ENCODE results near the gene DHX29.

The DHX29 gene

DNA sequence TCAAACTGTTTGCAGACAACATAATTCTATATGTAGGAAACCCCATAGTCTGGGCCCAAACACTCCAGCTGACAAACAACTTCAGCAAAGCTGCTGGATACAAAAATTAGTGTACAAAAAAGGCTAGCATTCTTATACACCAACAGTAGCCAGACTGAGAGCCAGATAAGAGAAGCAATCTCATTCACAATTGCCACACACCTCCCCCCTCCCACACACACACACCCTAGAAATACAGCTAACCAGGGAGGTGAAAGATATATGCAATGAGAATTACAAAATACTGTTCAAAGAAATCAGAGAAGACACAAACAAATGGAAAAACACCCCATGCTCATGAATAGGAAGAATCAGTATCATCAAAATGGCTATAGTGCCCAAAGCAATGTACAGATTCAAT is 9.3 kb upstream of the DHX29 start:
- DNase-seq (ENCODE audit: low read depth), result no peak

DNA sequence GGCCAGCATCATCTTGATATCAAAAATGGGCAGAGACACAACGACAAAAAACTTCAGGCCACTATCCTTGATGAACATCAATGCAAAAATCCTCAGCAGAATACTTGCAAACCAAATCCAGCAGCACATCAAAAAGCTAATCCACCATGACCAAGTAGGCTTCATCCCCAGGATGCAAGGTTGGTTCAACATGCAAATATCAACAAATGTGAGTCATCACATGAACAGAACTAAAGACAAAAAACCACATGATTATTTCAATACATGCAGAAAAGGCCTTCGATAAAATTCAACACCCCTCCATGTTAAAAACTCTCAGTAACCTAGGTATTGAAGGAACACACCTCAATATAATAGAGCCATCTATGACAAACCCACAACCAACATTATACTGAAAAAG is 8.8 kb upstream of the DHX29 start:
- DNase-seq (ENCODE audit: low read depth), result no peak

DNA sequence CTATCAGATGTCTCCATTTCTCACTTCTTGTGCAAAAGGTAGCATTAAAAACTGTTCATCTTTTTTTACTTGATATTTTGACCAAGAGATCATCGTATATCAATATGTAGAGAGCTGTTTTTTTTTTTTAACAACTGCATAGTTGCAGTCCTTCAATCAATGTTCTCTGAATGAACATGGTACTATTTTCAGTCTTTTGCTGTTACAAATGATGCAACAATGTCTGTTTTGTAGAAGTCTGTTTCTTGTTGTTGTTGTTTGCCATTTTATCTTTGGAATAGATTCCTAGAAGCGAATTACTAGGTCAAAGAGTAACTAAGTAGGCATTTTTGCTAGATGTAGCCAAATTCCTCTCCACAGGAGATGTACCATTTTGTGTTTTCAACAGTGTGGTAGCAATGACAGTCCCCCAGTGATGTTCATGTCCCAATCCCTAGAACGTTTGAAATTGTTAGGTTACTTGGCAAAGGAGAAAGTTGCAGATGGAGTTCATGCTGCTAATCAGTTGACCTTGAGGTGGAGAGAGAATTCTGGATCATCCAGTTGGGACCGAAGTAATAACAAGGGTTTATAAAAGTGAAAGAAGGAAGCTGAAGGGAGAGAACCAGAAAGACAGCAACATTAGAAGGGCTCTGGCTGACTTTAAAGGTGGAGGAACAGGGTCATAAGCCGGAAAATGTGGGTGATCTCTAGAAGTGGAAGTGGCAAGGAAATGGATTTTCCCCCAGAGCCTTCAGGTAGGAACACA is 6.5 kb upstream of the DHX29 start:
- no peak for DNase-seq (ENCODE audit: low read depth)

DNA sequence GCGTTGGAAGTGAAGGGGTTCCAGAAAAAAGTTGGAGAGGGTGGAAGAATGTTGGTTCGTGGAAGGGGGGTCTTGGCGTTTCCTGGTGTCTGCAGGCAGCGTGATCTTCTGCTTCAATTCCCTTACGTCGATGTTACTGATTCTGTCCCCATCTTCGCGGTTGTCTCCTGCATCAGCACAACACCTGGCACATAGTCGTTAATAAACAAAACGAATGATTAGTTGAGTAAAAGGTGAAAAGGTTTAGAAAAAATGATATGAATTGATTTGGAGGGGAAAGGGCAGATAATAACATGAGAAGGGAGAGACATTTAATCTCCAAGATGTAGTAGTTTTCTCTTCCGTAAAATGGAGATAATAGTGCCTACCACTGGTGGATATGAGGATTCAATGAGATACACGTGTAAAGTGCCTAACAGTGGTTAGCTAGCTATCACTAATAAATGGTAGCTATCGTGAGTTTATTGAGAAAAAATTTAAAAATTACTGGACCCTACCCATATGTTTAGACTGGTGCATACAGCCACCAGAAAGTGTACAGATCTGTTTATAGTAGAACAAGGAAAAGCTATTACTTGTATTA is 851 bp upstream of the DHX29 start:
- DNase-seq (ENCODE audit: low read depth), result no peak

DNA sequence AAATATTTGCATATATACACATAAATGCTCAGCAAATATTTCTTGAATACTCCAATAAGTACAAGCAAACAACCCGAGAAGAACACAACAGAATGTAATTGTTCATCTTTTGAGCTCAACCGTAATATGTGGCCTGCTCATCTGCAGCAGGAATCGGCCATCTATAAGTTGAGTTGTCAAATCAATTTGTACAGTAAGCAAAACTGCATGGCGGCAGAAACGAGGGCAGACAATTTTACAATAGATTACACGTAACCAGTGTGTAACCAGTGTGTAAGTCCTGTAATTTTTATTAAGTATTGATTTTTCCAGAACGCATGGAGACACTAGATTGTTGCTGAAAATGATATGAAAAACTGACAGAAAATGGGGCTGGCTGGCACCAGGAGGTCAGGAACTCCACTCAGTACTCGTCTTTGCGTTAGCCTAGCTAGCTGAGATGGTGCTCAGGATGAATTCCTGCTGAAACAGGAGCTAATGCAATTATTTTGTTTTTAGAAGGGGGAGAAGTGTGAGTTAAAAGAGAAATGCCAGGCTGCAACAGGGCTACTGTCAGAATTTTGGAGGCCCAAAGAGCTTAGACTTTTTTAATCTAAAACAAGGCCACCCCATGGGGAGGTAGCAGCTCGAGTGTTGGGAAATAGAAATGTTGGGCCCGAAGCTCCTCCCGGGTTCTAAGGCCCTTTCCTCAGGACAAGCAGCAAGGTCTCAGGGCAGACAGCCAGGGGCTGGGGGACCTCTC is 682 bp downstream of the DHX29 start:
- DNase-seq (ENCODE audit: low read depth), result no peak

DNA sequence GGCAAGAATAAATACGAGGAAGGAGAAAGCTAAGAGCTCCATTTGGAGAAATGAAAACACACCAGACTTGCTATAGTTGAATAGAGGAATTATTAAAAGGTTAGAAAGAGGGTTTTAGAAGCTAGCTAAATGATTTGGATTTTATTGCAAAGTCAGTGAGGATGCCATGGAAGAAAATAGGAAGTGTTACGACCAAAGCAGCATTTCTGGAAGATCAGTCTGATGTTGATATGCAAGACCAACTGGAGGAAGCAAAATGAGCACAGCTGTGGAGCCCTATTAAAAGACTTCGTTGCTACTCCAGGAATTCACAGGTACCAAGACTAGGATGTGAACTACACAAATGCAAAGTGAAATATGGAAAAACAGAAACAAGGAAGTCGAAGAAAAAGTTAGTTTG is 2.1 kb downstream of the DHX29 start:
- DNase-seq (ENCODE audit: low read depth), result no peak

DNA sequence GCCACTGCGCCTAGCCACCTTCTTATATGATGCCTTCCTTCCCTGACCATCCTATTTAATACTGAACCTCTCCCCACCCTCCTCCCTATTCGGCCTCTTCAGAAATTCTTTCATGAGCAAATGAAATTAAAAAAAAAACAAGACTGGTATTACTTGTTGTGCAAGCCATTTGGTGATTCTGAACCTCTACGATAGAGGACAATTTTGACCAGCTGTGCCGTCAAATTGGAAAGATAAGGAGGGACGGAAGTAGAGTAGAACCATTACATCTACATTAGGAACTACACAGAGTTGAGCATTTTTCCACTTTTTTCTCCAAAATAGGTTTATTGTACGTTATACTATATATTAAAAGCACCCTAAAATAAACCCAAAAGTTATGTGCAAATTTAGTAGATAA is 2.9 kb downstream of the DHX29 start:
- no peak for DNase-seq (ENCODE audit: low read depth)

DNA sequence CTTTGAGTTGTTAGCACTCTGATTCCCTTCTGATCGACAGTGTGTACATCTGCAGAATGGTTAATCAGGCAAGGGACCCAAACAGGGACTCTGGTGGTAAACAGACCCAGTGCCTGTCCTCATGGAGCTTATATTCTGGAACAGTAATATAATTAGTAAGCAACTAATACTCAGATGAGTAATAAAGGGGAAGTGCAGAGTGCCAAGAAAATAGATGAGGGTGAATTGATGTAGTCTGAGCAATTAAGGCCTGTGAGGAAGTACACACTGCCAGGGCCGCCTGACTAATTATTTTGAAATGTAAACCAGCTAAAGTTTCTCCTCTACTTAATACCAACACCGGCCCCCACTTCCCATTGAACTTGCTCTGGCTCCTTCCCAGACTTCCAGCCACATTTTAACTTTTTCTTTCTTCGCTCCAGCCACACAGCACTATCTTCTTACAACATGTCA is 4.2 kb downstream of the DHX29 start:
- no peak for DNase-seq (ENCODE audit: low read depth)

DNA sequence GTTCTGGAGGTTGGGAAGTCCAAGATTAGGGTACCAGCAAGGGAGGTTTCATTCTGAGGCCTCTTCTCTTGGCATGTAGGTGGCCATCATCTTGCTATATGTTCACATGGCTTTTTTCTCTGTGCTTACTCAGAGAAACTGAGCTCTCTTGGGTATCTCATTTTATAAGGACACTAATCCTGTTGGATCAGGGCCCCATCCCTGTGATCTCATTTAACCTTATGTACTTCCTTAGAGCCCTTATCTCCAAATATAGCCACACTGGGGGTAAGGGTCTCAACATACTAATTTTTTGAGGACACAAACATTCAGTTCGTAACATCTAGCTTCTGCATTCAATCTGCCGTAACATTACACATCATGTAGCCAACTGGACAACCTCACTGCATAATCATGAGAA is 6.6 kb downstream of the DHX29 start:
- no peak for DNase-seq (ENCODE audit: low read depth)

DNA sequence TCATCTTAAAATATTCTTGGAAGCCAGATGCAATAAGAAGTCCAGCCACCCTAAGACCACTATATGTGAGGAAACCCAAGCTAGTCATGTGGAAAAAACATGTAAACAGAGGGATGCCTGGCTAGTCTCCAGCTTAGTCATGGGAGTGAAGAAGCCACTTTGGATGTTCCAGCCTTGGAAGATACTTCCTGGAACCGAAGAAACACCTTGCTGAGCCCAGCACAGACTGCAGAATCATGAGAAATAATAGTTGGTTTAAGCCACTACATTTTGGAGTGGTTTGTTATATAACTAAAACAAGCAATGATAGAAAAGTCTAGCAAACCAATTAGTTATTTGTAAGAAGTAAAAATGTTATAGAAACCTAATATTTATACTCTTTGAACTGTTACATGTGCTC is 12.6 kb downstream of the DHX29 start:
- DNase-seq (ENCODE audit: low read depth), result no peak

DNA sequence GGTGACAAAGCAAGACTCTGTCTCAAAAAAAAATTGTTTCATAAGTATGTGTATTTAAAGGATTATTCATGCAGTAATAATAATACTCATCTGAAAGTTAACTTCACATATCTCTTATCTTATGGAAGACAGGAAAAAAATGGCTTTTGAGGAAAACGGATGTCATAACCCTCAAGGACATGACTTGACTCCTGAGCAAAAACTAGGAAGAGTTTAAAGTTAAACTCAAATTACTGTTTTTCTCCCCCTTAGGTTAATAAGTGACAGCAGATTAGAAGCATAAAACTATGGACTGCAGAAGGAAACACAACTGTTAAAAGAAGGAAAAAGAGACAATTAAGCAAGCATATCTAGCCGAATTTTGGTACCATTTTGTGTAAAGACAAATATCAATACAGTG is 16.5 kb downstream of the DHX29 start:
- DNase-seq (ENCODE audit: low read depth), result no peak

DNA sequence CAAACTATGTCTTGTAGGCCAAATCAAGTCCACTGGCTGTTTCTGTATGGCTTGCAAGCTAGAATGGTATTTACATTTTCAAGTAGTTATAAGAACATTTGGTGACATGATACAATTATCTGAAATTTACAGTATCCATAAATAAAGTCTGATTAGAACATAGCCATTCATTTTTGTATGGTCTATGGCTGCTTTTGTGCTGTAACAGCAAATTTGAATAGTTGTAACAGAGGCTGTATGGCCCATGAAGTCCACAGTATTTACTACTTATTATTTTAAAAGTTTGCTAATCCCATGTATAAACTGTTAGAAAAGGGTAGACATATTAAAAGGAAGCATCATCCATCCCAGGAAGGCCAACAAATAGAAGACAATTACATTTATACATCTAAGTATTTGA is 17.7 kb downstream of the DHX29 start:
- DNase-seq (ENCODE audit: low read depth), result no peak

DNA sequence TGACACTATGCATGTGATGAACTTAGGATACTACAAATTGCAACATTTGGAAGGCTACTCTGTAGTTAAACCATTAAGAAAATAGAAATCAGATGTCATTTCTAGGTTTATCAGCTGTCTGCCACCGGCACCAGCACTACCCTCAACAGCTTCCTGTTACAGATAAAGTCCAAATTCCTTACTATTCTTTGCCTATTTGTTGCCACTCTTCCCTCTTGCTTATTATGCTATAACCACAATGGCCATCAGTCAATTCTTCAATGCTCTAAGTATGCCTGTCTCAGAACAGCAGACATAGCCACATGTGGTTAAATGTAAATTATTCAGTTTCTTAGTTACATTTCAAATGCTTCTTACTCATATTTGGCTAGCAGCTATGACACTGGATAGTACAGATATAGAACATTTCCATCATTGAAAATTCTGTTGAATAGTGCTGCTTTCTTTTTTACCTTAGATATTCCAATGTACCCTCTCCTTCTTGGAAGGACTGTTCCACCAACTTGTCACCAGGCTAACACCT is 21.0 kb downstream of the DHX29 start:
- no peak for DNase-seq (ENCODE audit: low read depth)

DNA sequence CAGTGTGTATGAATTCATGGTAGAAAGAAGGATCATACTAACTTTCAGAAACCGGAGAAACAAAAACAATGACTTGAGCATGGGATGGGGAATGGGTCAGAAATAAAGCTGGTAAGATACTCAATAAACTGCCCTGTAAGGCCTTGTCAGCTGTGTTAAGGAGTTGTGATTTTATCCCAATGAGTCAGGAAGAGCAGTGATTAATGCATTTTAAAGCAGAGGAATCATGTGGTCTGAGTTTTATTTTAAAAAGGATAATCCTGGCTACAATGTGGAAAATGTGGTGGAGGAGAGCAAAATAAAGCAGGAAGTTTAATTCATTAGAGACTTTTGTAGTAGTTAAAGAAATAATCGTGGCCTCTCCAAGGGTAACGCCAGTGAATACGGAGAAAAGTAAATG is 28.7 kb downstream of the DHX29 start:
- DNase-seq (ENCODE audit: low read depth), result no peak

DNA sequence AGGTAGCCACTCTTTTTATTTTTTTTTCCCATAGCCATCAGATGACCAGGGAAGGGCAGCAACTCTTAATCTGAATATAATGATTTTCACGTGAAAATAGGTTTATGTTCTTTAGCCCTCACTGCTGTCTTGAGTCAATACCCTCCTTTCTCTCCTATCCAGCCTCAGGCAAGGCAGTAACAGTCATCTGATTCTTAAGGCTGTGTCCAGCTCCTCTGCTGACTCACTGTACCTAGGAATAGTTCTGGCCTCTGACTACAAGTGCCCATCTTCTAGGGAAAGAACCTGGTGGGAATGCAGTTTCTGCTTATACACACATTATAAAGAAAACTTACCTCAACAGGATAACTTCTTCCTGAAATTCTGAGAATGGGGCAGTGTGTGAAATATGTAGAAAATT is 30.7 kb downstream of the DHX29 start:
- no peak for DNase-seq (ENCODE audit: low read depth)

DNA sequence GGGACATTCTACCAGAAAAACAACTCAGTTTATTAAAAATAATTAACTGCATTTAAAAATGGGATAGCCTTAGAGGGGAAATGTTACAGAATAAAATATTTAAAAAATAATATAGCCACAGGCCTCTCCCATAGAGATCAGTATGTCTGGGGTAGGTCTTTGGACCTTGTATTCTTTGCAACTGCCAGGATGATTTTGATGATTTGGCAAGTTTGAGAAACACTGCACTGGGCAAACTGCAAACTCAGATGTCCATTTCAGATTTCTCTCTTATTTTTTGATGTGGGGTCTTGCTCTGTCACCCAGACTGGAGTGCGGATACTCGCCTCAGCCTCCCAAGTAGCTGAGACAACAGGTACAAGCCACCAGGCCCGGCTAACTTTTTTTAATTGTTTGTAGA is 49.2 kb downstream of the DHX29 start:
- no peak for DNase-seq (ENCODE audit: low read depth)

DNA sequence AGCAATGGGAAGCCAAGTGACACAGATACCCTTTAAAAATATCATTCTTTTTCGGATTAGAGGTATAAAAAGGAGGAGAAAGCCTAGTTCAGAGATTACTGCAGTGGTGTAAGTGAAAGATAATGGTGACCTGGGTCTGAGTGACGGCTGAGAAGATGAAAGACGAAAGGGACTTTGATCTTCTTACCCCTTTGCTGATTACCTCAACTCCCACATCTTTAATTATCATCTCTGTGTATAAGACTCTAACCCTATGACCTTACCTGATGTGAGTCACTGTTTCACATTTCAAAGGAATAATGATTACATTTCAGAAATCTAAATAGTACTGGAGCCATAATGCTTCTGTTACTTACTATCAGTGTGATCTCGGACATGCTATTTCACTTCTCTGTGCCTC is 52.7 kb downstream of the DHX29 start:
- DNase-seq (ENCODE audit: low read depth), result no peak

DNA sequence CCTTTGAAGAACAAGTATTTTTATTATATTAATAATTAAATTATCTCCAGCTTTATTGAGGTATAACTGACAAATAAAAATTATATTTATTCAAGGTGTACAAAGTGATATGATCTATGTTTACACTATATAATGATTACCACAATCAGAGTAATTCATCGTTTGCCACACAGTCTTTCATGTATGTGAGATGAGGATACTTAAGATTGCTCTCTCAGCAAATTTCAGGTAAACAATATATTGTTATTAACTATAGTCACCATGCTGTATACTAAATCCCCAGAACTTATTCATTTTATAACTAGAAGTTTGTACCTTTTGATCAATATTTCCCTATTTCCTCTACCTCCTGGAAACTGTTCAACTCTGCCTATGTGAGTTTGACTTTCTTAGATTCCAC is 57.4 kb downstream of the DHX29 start:
- DNase-seq (ENCODE audit: low read depth), result no peak

DNA sequence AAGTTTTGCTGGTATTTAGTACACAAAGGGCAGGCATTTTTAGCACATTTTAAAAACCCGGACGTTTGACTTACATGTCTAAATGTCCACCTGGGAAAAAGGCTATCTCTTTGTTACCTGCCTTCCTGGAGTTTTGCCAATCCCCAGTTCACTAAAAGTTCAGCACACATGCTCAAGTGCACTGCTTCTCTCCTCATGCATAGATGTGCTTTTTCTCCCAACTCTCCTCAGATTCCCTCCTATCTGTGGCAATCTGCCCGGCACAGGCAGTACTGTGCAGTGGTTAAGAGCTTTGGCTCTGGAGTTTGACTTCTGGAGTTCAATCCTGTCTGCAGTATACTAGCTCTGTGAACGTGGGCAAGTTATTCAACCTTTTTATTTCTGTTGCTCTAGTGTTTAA is 65.7 kb downstream of the DHX29 start:
- no peak for DNase-seq (ENCODE audit: low read depth)

DNA sequence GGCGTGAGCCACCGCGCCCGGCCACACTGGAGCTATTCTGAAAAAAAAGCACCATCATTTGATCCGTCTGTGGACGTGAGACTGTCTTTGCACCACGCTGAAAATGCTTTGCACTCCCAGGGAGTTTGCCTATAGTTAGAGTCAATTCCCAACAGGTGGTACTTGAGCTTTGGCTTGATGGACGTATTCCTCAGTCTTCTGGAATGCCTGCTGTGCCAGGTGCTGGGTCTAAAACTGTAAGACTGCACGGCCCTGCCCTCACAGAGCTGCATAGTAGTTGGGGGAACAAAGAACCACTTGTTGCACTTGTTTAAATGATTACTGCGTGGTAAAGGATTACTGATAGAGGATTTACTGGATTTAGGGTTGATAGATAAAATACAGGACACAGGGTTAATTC is 70.7 kb downstream of the DHX29 start:
- DNase-seq (ENCODE audit: low read depth), result no peak

DNA sequence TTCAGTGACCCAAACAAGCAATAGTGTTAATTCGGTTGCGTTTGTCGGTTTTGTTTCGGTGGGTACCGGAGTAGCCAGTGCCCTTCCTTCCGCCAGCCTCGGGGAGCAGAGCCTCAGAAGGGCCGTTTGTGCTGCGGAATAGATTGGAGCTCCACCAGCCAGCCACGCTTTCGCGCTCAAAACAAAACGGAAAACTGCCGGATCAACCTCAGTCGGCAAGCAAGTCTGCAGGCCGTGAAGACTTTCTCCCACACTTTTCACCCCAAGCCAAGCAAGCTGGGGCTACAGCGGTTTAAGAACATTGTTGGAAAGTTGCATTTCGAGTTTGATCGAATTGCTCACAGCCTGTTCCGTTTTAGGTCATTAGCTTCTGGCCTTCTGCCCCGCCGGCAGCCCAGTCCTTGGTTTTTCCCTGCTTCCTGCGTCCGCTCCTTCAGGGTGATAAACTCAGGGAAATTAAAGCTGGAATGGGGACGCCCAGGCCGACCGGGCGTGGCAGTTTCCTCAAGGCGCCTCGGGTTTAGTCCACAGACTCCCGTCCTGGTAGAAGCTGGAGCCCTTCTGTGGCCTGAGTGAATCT is 73.3 kb downstream of the DHX29 start:
- DNase-seq (ENCODE audit: low read depth), result no peak

DNA sequence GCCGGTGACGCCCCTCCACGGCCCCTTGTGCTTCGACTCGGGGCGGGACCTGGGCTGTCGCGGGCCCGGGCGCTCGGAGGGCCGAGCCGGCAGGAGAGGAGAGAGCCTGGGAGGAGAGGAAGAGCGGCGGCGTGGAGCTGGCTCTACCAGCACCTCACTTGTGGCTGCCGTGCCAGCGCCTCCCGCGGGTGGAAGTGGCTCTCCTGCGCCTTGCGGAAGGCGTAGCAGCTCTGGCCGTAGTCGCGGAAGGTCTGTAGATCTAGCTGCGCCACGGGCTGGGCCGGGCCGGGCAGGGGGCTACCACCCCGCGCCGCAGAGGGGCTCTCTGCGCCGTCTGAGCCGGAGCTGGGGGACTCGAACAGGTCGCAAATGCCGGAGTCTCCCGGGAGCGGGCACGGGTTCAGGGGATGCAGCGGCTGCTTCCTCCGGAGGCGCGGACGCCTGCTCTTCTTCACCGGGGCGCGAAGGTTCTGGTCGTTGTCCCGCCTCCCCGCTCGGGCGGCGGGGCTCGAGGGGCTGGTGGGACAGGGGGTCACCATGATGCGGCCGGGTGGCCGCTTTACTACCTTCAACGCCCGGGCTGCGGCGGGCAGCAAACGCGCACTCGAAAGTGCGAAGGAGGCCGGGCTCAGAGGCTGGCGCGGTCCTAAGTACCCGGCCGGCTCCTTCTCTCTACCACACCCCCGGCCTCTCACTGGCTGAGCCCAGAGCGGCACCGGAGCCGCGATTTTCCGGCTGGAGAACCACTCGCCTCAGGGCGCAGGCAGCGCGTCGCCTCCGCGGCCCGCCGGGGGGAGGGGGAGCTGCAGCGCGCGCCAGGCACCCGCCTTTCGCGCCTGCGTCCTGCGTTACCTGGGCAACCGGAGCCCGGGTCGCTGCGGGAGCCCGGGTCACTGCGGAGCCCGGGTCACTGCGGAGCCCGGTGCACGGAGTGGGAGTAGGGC is 74.2 kb downstream of the DHX29 start, which contains the start of gene CCNO:
CCNO (minus strand) TSS at position 624 of the 944 bp plus-strand sequence; CDS start at position 539, 85 bp downstream.
- DNase-seq (ENCODE audit: low read depth), result peak; percentile 50
